ENCODE data around the gene BCL11A. TPM values are rescaled to one million over a fixed set of nuclear protein-coding genes. Genes with fewer than 3 reads are reported as not detected.

BCL11A gene
- polyA plus RNA-seq, 1 donor from 2014 or later: 44.0 TPM

DNA sequence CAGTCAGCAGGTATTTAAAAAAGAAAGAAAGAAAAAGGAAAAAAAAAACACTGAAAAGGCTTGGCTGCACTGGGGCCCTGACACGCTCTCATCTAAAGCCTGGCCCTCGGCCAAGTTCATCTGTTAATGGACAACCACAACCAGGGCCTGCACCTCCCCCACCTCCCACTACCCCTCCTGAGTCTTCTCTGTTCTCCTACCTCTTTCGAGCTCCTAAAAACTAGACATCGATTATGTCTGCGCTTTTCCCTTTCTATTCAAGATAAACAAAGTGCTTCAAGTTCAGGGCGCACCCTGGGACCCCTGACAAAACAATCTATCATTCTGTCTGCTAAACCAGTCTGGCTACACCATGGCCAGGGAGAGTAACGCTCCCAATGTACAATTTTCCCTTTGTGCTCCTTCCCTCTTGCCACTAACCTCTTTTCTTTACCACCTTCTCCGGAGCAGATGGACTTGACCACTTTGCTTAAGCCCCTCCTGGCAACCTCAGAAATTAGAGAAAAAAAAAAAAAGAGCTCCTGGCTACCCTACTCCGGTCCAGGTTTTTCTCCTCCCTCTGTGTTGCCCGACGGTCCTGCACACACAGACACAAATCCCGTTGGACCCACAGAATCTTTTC is 22.7 kb downstream of the BCL11A start:
- Histone ChIP-seq H3K4me2 (ENCODE audit: low read length) (no peak overlapping the region), H3K79me2 (replicated peaks; ENCODE audit: insufficient read depth, low read length) (peaks cover 96% of the 10 kb centered on the region), H3F3A (ENCODE audit: insufficient read depth, low read length, poor library complexity, severe bottlenecking) (no peaks in the 10 kb centered on the region), H4K20me1 (ENCODE audit: insufficient read depth) (peaks cover 3% of the 10 kb centered on the region), H3K36me3 (ENCODE audit: insufficient read depth, low read length) (no peaks in the 10 kb centered on the region), H3K9me3 (ENCODE audit: low read length) (no peaks in the 10 kb centered on the region), H3K9me2 (ENCODE audit: insufficient read depth, low read length) (no peaks in the 10 kb centered on the region), H3K4me3 (ENCODE audit: low read length) (no peak overlapping the region), H2AFZ (ENCODE audit: low read depth, low read length) (no peak overlapping the region), H3K27me3 (ENCODE audit: insufficient read depth, low read depth, low read length) (no peaks in the 10 kb centered on the region), H3K9ac (ENCODE audit: low read length) (no peak overlapping the region), H3K27ac (ENCODE audit: low read length) (no peak overlapping the region)
- TF ChIP-seq REST (IDR thresholded peaks at IDR 0.05; ENCODE audit: borderline replicate concordance): no peak
- no peak for TF ChIP-seq TAF1 (IDR thresholded peaks at IDR 0.05; ENCODE audit: low read depth)
- TF ChIP-seq CTCF (IDR thresholded peaks at IDR 0.05; ENCODE audit: poor library complexity, severe bottlenecking): no peak

- Histone ChIP-seq H3K4me3 (ENCODE audit: low read length) (no peak overlapping the region), H3F3A (ENCODE audit: insufficient read depth, low read length, poor library complexity, severe bottlenecking) (no peaks in the 10 kb centered on the region), H3K9ac (ENCODE audit: low read length) (no peak overlapping the region), H3K27ac (ENCODE audit: low read length) (no peak overlapping the region), H3K79me2 (replicated peaks; ENCODE audit: insufficient read depth, low read length) (peaks cover 95% of the 10 kb centered on the region), H3K36me3 (ENCODE audit: insufficient read depth, low read length) (no peaks in the 10 kb centered on the region), H3K9me2 (ENCODE audit: insufficient read depth, low read length) (no peaks in the 10 kb centered on the region), H2AFZ (ENCODE audit: low read depth, low read length) (no peak overlapping the region), H4K20me1 (ENCODE audit: insufficient read depth) (peaks cover 3% of the 10 kb centered on the region), H3K27me3 (ENCODE audit: insufficient read depth, low read depth, low read length) (no peaks in the 10 kb centered on the region), H3K4me2 (ENCODE audit: low read length) (no peak overlapping the region), H3K9me3 (ENCODE audit: low read length) (no peaks in the 10 kb centered on the region)
- TF ChIP-seq REST (IDR thresholded peaks at IDR 0.05; ENCODE audit: borderline replicate concordance): no peak
- no peak for TF ChIP-seq EZH2 (IDR thresholded peaks at IDR 0.05; ENCODE audit: borderline replicate concordance, insufficient read depth, low read length, poor library complexity, severe bottlenecking)
- TF ChIP-seq POLR2AphosphoS5 (IDR thresholded peaks at IDR 0.05): no peak
- TF ChIP-seq SMC3 (conservative IDR thresholded peaks at IDR 0.05; ENCODE audit: poor library complexity): no peak
- TF ChIP-seq EP300 (conservative IDR thresholded peaks at IDR 0.05; ENCODE audit: poor library complexity, severe bottlenecking): no peak
- no peak for TF ChIP-seq CTCF (IDR thresholded peaks at IDR 0.05; ENCODE audit: poor library complexity, severe bottlenecking)
- TF ChIP-seq MXI1 (conservative IDR thresholded peaks at IDR 0.05; ENCODE audit: poor library complexity, severe bottlenecking): no peak
- no peak for TF ChIP-seq TAF1 (IDR thresholded peaks at IDR 0.05; ENCODE audit: low read depth)
- no peak for TF ChIP-seq RAD21 (conservative IDR thresholded peaks at IDR 0.05)
Observed at GRCh38 chr2:60529785-60530627, 23.4 kb downstream of the BCL11A start.
